NOMO-1 (cell line): ENCODE measurements around the gene TRIM66.

Experiments
- DNase-seq, 2 experiments: peaks; one replicate each; lab custom pipeline; 2025; ENCODE audit not compliant: unreplicated experiment in 2 of 2; lab: John Stamatoyannopoulos, UW

The TRIM66 gene

GRCh38 chr11:8661001-8661795 lies 21.3 kb downstream of the TRIM66 start:
- DNase-seq: no peak

GRCh38 chr11:8658321-8659057 lies 24.0 kb downstream of the TRIM66 start:
- DNase-seq: no peak

GRCh38 chr11:8656291-8656690 lies 26.2 kb downstream of the TRIM66 start:
- DNase-seq: no peak

- DNase-seq: no peak
Measured at GRCh38 chr11:8654503-8654902, 28.0 kb downstream of the TRIM66 start.

- DNase-seq: no peak
Measured at GRCh38 chr11:8652140-8652539, 30.3 kb downstream of the TRIM66 start.

- no peak for DNase-seq
Measured at GRCh38 chr11:8650401-8650990, 32.0 kb downstream of the TRIM66 start.

- DNase-seq: no peak
Measured at GRCh38 chr11:8649361-8649760, 33.1 kb downstream of the TRIM66 start.

GRCh38 chr11:8646873-8647272 lies 35.6 kb downstream of the TRIM66 start:
- DNase-seq: no peak

GRCh38 chr11:8642196-8642841 lies 40.1 kb downstream of the TRIM66 start:
- no peak for DNase-seq

- no peak for DNase-seq
Measured at GRCh38 chr11:8641332-8641731, 41.1 kb downstream of the TRIM66 start.

- DNase-seq: no peak
Measured at GRCh38 chr11:8640267-8640906, 42.1 kb downstream of the TRIM66 start.

GRCh38 chr11:8639655-8640054 lies 42.8 kb downstream of the TRIM66 start:
- DNase-seq: no peak

GRCh38 chr11:8638300-8638699 lies 44.2 kb downstream of the TRIM66 start:
- no peak for DNase-seq

- DNase-seq: no peak
Measured at GRCh38 chr11:8636127-8636526, 46.3 kb downstream of the TRIM66 start.

GRCh38 chr11:8634498-8634897 lies 48.0 kb downstream of the TRIM66 start:
- no peak for DNase-seq

- no peak for DNase-seq
Measured at GRCh38 chr11:8631395-8632118, 50.9 kb downstream of the TRIM66 start.

- DNase-seq: no peak
Measured at GRCh38 chr11:8624698-8625097, 57.8 kb downstream of the TRIM66 start.

GRCh38 chr11:8621147-8621546 lies 61.3 kb downstream of the TRIM66 start:
- DNase-seq: no peak

GRCh38 chr11:8617063-8617462 lies 65.4 kb downstream of the TRIM66 start:
- DNase-seq: no peak
